NOMO-1 treated with DMSO at 0.1 percent for 48 hours (cell line): ENCODE measurements around the gene AASS.

Experiments
- DNase-seq: peaks from one replicate; lab custom pipeline; 2025; ENCODE audit not compliant: unreplicated experiment; lab: John Stamatoyannopoulos, UW

Gene AASS

GRCh38 chr7:122123746-122124145 is 20.3 kb downstream of the AASS start:
- no peak for DNase-seq

GRCh38 chr7:122118757-122119156 is 25.3 kb downstream of the AASS start:
- no peak for DNase-seq

- DNase-seq, result no peak
Observed at GRCh38 chr7:122103064-122103463, 41.0 kb downstream of the AASS start.

DNA sequence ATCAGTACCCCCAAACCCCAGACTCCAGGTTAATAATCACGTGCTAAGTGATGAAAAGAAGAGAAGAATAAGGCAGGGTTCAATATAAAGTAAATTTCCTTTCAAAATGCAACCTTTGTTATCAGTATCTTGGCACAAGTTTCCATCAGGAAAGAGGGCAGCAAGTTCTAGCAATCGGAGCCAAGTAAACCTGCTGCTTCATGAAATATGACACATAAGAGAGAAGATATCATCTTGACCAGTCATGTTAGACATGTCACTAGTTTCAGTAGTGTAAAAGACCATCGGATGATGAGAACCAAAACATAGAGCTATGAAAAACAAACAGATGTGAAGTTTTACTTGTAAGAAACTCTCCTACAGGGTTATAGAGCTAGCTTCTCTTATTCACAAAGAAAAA is 44.0 kb downstream of the AASS start:
- no peak for DNase-seq

DNA sequence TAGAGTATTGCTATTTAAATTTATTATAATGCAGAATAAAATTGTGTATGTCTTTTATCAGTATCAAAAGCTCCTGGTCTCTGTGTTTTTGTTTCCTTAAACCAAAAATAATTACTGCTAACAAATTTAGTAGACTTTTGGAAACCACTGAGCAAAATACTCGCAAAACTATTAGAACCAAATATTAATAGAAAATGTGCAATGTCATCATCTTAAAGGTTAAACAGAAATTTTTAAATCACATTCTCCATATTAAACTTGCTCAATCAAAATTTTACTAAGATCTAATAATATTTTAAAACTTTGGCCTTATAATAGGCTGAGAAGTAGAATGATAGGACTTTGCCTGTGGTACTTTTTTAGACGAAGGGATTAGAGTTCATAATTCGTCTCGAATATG is 48.4 kb downstream of the AASS start:
- no peak for DNase-seq

DNA sequence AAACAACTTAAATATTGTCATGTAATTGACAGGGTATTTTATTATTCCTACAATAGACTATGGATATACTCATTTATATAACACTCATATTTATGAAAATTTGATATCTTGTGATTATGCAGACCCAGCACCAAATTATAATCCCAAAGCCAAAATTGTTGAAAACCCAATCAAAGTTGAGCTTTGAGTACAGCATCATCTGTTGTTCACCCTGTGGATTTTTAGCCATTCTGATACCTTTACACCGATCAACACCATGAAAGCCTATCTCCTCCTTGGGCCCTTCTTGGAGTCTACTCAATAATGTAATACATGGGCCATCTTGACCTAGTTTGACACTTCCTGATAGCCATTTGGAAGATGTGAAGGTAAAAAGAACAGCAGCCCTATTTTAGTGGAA is 49.5 kb downstream of the AASS start:
- DNase-seq, result no peak

DNA sequence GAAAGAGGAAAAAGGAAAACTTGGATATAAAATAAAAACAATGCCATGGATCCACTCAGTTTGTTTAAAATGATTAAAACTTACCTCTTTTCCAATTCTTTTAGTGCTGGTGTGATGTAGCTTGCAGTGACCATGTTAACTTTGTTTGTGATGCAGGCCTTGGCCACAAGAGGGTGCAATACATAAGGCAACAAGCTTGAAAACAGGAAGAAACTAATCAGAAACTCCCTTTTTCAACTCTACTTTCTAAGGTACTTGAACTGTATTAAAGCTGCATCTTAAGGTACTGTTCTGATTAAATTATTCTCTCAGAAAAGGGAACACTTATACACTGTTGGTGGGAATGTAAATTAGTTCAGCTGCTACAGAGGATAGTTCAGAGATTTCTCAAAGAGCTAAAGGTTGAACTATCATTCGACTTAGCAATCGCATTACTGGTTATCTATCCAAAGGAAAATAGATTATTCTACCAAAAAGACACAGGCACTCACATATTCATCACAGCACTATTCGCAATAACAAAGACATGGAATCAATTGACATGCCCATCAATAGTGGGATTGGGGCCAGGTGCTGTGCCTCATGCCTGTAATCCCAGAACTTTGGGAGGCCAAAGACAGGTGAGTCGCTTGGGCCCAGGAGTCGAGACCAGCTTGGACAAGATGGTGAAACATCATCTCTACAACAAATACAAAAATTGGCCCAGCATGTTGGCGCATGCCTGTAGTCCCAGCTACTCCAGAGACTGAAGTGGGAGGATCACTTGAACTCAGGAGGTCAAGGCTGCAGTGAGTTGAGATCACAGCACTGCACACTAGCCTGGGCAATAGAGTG is 50.9 kb downstream of the AASS start:
- DNase-seq, result peak; percentile 12

- DNase-seq, result no peak
Observed at GRCh38 chr7:122082670-122083069, 61.4 kb downstream of the AASS start.

DNA sequence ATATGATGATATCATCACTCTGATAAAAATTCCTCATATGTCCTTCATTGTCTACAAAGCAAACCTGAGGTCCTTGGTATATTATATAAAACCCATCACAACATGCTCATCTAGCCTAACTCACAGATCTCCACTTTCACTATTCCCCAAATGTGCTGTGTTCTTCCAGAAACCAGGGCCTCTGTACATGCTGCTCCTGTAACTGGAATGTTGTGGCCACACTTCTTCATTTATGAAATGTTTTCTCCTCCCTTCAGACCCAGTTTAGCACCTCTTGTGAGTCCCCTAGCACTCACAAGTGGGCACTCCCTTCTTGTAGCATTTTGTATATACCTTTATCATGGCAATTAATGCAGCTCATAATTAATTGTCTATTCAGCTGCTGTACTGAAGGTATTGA is 61.9 kb downstream of the AASS start:
- DNase-seq, result no peak

GRCh38 chr7:122073635-122074034 is 70.4 kb downstream of the AASS start:
- no peak for DNase-seq

- no peak for DNase-seq
Observed at GRCh38 chr7:122072924-122073599, 71.0 kb downstream of the AASS start.

- no peak for DNase-seq
Observed at GRCh38 chr7:122072272-122072671, 71.8 kb downstream of the AASS start.

DNA sequence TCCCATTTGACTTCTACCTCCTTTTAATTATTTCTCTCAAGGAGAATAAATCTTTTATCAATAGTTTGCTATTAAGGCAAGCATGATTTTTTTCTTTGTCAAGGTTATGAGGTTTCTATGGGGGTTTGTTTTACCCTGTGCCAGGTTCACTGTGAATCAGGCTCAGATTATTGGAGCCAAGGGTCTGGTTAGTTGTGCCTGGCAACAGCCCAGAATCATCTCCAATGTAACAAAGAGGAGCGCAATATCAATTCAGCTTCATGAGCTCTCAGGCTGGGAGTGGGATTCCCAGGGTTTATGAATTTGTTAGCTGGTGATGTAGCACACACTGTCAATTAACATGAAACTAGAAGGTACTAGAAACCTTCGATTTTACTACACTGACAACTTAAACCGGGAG is 73.2 kb downstream of the AASS start:
- no peak for DNase-seq

GRCh38 chr7:122070062-122070461 is 74.0 kb downstream of the AASS start:
- no peak for DNase-seq

GRCh38 chr7:122068999-122069398 is 75.0 kb downstream of the AASS start:
- DNase-seq, result no peak

DNA sequence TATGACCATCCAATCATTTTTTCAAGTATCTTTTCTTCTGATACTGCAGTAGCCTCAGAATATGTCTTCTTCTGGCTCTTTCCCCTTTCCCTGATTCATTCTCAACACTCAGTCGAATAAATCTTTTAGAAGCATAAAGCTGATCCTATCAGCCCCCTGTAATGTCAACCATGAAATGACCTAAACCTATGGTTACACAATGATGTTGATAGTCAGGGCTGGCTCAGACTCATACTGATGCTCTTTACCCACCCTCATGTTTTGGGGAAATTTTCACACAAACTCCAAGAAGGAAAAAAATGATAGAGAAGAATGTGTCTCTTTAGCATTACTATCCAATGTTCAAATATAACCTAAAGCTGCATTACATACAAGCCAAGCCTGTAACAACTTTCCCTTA is 76.0 kb downstream of the AASS start:
- no peak for DNase-seq

DNA sequence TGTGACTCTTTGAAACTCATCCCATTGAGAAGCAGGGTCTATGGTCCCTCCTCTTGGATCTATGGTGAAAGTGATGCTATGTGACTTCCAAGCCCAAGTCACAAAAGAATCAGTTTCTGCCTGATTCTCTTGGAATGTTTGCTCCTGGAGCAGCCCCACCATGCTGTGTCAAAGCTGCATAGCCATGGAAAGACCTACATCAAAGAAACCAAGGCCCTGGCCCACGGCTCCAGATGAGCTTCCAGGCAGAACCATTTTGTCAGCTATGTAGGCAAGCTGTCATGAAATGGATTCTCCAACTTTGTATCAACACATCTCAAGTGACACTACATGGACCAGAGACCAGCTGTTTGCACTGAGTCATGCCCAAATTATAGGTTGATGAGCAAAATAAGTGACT is 77.0 kb downstream of the AASS start:
- no peak for DNase-seq

DNA sequence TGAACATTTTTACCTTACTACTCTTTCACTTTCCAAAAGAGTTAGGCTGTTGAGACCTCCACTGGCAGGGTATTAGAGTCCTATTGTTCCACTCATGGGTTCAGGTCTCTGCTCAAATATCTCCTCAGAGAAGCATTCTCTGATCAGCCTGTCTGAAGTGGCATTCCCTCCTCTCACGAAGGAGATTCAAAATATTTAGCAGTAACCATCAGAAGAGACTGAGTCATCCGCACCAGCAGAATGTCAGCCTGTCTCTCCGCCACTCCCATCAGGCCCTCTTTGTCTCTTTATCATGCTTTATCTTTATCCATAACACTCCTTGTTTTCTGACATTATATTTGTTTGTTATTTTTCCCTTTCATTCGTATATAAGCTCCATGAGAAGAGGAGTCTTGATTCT is 79.1 kb downstream of the AASS start:
- no peak for DNase-seq

- DNase-seq, result no peak
Observed at GRCh38 chr7:122063146-122063545, 80.9 kb downstream of the AASS start.

DNA sequence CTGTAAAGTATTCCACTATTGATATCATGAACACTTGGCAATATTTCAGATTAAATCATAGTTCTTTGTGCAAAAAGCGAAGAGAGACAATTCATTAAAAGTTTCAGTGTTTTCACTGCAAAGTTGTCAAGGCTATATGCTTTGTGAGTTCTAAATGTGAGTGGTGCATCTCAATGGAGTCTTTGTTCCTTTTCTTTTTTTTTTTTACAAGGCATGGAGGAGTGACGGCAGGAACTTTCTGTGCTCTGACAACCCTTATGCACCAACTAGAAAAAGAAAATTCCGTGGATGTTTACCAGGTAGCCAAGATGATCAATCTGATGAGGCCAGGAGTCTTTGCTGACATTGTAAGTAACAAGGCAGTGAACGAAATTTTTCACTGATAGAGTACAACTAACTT is 84.5 kb downstream of the AASS start:
- no peak for DNase-seq

DNA sequence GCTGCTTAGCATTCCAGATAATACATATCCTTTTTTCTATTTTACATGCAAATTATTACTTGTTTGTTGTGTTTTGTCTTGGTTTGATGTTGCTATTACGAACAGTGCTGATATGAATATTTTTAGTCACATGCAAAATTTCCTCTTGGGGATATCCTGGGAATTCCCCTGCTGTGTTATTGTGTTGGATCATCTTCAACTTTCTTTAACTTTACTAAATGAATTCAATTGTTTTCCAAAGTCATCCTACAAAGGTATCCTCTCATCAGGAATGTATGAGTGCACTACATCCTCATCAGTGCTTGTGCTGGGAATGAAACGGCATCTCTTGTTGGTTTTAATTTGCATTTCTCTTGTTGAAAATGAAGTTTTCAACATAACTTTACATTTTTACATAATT is 87.1 kb downstream of the AASS start:
- DNase-seq, result no peak

- DNase-seq, result no peak
Observed at GRCh38 chr7:122055073-122055472, 89.0 kb downstream of the AASS start.

GRCh38 chr7:122054393-122054792 is 89.7 kb downstream of the AASS start:
- no peak for DNase-seq
